ENCODE measurements around the gene ZMYND15. TPM values are rescaled to one million over a fixed set of nuclear protein-coding genes. Genes with fewer than 3 reads are reported as not detected.

ZMYND15 gene
- total RNA-seq, 1 donor from 2014 or later: 5.3 TPM

DNA sequence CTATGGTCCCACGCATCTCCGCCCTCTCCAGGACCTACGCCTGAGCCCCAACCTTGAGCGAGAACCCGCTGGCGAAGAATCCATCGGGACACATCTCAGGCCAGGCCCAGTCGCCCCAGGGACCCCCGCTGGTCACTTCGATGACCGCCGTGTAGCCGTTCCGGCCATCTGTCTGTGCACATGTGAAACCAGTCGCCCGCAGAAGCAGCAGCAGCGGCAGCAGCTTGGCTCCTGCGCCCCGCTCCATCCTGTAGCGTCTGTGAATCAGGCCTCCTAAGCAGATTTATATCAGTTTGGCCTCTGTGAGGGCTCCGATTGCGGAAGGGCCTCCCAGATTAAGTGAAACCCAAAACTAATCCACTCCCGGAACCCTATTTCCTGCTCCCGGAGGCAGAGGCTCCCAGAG lies 46.5 kb downstream of the ZMYND15 start, which contains the start of gene VMO1:
VMO1 (minus strand) TSS at position 259 of the 406 bp plus-strand sequence; CDS start at position 247, 12 bp downstream.
- DNase-seq (ENCODE audit: low spot score): no peak

DNA sequence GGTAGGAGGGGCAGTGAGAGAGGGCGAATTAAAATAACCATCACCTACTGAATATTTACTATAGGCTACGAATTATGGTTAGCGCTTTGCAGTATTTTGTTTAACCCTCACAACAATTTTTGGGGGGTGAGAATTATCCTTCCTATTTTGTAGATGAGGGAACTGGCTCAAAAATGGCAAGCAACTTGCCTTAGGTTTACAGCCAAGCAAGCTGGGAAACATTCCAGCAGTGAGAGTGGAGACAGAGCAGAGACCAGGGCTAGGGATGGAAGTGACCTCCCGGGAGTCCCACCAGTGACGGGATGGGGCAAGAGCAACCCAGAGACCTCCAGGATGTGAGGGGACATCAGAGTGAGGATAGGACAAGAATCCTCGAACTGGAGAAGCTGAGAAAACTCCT lies 46.9 kb downstream of the ZMYND15 start:
- DNase-seq (ENCODE audit: low spot score): no peak

DNA sequence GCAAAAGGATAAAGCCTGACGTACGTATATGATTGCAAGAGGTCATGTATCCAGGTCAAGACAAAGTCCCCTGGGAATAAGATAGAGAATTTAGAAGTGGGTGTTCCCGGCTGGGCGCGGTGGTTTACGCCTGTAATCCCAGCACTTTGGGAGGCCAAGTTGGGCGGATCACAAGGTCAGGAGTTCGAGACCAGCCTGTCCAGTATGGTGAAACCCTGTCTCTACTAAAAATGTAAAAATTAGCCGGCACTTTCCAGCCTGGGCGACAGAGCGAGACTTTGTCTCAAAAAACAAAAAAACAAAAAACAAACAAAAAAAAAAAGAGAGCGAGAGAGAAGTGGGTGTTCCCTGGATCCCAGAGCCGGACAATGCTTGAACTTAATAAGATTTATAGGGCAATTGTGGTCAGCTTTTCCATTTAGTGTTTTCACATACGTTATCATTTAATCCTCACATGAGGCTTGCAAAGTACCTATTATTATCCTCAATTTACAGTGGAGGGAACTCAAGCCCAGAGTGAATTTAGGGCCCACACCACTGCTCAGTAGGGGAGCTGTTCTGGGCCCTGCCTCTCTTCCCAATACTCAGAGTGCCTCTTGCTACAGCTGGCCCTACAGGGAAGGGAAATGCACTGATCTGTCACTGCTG lies 48.6 kb downstream of the ZMYND15 start:
- DNase-seq (ENCODE audit: low spot score): no peak

DNA sequence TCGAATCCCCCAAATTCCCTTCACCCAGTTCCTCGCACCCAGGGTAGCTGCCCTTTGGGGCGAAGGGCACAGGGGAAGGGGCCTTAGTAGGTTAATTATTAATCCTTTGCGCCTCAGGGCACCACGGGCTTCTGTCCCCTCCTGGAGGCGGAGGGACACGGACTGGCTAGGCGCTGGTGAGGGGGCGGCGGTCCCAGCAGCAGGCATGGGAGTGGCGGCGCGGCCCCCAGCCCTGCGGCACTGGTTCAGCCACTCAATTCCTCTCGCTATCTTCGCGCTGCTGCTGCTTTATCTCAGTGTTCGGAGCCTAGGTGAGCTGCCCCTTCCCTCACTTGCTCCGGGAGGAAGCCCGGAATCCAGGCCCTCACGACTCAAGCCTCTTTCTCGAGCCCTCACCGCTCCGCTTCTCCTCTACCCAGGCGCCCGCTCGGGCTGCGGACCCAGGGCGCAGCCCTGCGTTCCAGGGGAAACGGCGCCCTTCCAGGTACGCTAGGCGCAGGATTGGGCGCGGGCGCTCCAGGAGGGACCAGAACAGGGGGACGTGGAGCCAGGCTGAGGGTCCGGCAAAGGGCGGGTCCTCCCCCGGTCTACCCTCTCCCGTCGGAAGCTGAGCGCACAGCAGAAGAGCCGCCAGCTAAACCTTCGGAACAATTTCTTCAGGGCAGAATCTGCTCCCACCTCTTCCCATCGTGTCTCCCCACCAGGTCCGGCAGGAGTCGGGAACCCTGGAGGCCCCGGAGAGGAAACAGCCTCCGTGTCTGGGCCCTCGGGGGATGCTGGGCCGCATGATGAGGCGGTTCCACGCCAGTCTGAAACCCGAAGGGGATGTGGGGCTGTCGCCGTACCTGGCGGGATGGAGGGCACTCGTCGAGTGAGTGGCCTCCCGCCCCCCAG lies 49.4 kb downstream of the ZMYND15 start, which contains the start of gene GLTPD2:
GLTPD2 (plus strand) TSS at position 158 of the 894 bp plus-strand sequence; CDS start at position 206, 48 bp downstream.
- no peak for DNase-seq (ENCODE audit: low spot score)

DNA sequence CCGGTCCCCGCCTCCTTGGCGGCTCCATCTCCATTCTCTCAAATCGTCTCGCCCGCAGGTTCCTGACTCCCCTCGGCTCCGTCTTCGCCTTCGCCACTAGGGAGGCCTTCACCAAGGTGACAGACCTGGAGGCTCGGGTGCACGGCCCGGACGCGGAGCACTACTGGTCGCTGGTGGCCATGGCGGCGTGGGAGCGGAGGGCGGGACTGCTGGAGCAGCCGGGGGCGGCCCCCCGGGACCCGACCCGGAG lies 50.0 kb downstream of the ZMYND15 start:
- no peak for DNase-seq (ENCODE audit: low spot score)

DNA sequence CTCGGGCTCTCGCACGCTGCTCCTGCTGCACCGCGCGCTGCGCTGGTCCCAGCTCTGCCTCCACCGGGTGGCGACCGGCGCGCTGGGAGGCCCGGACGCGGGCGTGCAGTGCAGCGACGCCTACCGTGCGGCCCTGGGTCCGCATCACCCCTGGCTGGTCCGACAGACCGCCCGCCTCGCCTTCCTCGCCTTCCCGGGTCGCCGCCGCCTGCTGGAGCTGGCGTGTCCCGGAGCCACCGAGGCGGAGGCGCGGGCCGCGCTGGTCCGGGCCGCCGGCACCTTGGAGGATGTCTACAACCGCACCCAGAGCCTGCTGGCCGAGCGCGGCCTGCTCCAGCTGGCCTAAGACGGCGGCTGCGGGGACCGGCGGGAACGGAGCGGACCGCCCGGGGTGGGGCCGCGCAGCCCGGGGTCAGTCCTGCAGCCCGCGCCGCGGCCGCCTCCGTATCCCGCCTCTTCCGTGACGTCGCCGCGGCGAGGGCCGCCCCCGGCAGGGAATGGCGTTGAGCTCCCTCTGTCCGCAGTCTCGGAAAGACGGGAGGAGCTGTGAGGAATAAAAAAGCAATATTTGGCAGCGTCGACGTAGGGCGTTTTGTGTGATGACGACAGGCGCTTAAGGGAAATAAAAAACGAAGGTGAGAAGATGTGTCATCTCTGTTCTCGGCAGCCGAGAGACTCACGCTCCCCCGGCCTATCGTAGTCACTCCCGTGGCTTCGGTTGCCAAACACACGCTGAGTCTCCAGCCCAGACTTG lies 50.5 kb downstream of the ZMYND15 start:
- peak; percentile 85 for DNase-seq (ENCODE audit: low spot score)

DNA sequence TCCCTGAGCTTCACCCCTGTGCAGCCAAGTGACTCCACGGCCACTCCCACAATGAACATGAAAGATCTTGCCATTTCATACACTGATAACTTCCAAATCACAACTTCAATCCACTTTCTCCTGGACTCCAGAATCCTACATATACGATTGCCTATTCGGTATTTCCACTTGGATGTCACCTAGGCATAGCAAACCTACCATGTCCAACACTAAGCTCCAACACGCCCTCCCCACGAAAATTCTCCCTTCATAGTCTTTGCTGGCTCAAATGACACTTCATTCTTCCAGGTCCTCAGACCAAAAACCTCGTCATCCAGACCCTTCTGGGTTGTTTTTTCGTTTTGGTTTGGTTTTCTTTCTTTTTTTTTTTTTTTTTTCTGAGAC lies 51.1 kb downstream of the ZMYND15 start:
- DNase-seq (ENCODE audit: low spot score): no peak

DNA sequence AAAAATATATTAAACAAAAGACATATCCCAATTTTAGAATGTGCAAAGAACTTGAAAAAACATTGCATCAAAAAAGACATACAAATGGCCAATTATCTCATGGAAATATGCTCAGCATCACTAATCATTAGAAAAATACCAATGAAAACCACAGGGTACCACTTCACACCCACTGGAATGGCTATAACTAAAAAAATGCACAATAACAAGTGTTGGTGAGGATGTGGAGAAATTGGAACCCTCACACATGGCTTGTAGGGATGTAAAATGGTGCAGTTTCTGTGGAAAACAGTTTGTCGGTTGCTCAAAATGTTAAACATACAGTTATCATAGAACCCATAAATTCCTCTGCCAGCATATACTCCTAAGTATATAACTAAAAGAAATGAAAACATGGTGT lies 55.5 kb downstream of the ZMYND15 start:
- DNase-seq (ENCODE audit: low spot score): no peak

Other genes starting within 250 kb of the ZMYND15 start
- 158 TPM for gene SPNS2, start 241.0 kb upstream of the ZMYND15 start, total RNA-seq
- gene MYBBP1A, start 184.4 kb upstream of the ZMYND15 start, total RNA-seq: 30.8 TPM
- gene GGT6, start 179.3 kb upstream of the ZMYND15 start, total RNA-seq: 21.3 TPM
- 2.4 TPM for gene SMTNL2, start 155.3 kb upstream of the ZMYND15 start, total RNA-seq
- 0.49 TPM for gene ALOX15, start 98.2 kb upstream of the ZMYND15 start, total RNA-seq
- 56.4 TPM for gene PELP1, start 35.7 kb upstream of the ZMYND15 start, total RNA-seq
- gene ARRB2, start 29.2 kb upstream of the ZMYND15 start, total RNA-seq: 94.6 TPM
- 25.6 TPM for gene MED11, start 8.4 kb upstream of the ZMYND15 start, total RNA-seq
- 92.6 TPM for gene CXCL16, start 95 bp downstream of the ZMYND15 start, total RNA-seq
- gene TM4SF5, start 32.1 kb downstream of the ZMYND15 start, total RNA-seq: 56.9 TPM
- 3.9 TPM for gene VMO1, start 46.5 kb downstream of the ZMYND15 start, total RNA-seq
- 0.46 TPM for gene GLTPD2, start 49.1 kb downstream of the ZMYND15 start, total RNA-seq
- 104 TPM for gene PSMB6, start 56.3 kb downstream of the ZMYND15 start, total RNA-seq
- 48.7 TPM for gene PLD2, start 67.3 kb downstream of the ZMYND15 start, total RNA-seq
- 161 TPM for gene MINK1, start 93.5 kb downstream of the ZMYND15 start, total RNA-seq
- 8.8 TPM for gene C17orf107, start 159.7 kb downstream of the ZMYND15 start, total RNA-seq
- 9.4 TPM for gene CHRNE, start 163.3 kb downstream of the ZMYND15 start, total RNA-seq
- gene GP1BA, start 192.4 kb downstream of the ZMYND15 start, total RNA-seq: not detected
- 68.9 TPM for gene SLC25A11, start 200.2 kb downstream of the ZMYND15 start, total RNA-seq
- gene RNF167, start 200.4 kb downstream of the ZMYND15 start, total RNA-seq: 140 TPM
- gene PFN1, start 208.7 kb downstream of the ZMYND15 start, total RNA-seq: 484 TPM
- 7.5 TPM for gene ENO3, start 211.3 kb downstream of the ZMYND15 start, total RNA-seq
- gene SPAG7, start 228.0 kb downstream of the ZMYND15 start, total RNA-seq: 54.2 TPM
- 68.0 TPM for gene CAMTA2, start 247.8 kb downstream of the ZMYND15 start, total RNA-seq